ENCODE results near the gene PCDHGA9.

DNA sequence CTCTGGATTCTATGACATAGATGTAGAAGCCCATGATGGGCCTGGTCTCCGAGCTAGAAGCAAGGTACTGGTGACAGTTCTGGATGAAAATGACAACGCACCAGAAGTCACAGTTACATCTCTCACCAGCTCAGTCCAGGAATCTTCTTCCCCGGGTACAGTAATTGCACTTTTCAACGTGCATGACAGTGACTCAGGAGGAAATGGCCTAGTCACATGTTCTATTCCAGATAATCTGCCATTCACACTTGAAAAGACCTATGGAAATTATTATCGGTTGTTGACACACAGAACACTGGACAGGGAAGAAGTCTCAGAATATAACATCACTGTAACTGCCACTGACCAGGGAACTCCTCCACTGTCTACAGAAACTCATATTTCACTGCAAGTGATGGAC lies 46.4 kb upstream of the PCDHGA9 start:
- no peak for TF ChIP-seq POLR2A (IDR thresholded peaks at IDR 0.05)
- no peak for TF ChIP-seq CTCF (IDR thresholded peaks at IDR 0.05)
